ENCODE data around the gene ABHD2. TPM values are rescaled to one million over a fixed set of nuclear protein-coding genes. Genes with fewer than 3 reads are reported as not detected.

ABHD2 gene
- total and polyA plus RNA-seq, 2 experiments from 2014 or later = 5.2 to 15.2 TPM

GRCh38 chr15:89177633-89178306 is 89.5 kb downstream of the ABHD2 start (continued):
- peak; percentile 91 to 98 for TF ChIP-seq CTCF (conservative IDR thresholded peaks at IDR 0.05; ENCODE audit: low read depth in 2 of 2)
- no peak for TF ChIP-seq REST (IDR thresholded peaks at IDR 0.05; ENCODE audit: unreplicated experiment)
- TF ChIP-seq ZNF114 (CRISPR knock-in tag; IDR thresholded peaks at IDR 0.05) = no peak

- H3K4me3 Mint-ChIP-seq = no peak overlapping the region
- no peaks in the 10 kb centered on the region for H3F3A ChIP-seq (replicated peaks; ENCODE audit: low read depth)
- H3K27me3 Mint-ChIP-seq (ENCODE audit: insufficient read depth, low read depth, poor library complexity) = peaks cover 2% of the 10 kb centered on the region
- DNase-seq (ENCODE audit: low spot score) (no peak), ATAC-seq (no peak; the same call in 2 of the 3 replicates)
- no peaks in the 10 kb centered on the region for H3K4me1 ChIP-seq (ENCODE audit: insufficient read depth)
- no peaks in the 10 kb centered on the region for H3K9me3 Mint-ChIP-seq
- H3K79me2 ChIP-seq (replicated peaks; ENCODE audit: insufficient read depth) = no peaks in the 10 kb centered on the region
- peaks cover 3% of the 10 kb centered on the region; the same call in 2 of the 3 replicates for H3K4me1 Mint-ChIP-seq
- no peaks in the 10 kb centered on the region for H3K36me3 Mint-ChIP-seq (ENCODE audit: low read depth)
- H2AFZ ChIP-seq = no peak overlapping the region
- no peaks in the 10 kb centered on the region for H3K36me3 ChIP-seq (ENCODE audit: insufficient read depth)
- H4K20me1 ChIP-seq (replicated peaks; ENCODE audit: insufficient read depth) = no peaks in the 10 kb centered on the region
- no peak overlapping the region for H3K4me3 ChIP-seq
- no peak overlapping the region for H3K4me2 ChIP-seq
- H3K27ac ChIP-seq (ENCODE audit: low read depth) = no peak overlapping the region
- H3K27me3 ChIP-seq (ENCODE audit: insufficient read depth) = no peaks in the 10 kb centered on the region
- H3K27ac Mint-ChIP-seq = no peak overlapping the region
- no peaks in the 10 kb centered on the region for H3K9me2 ChIP-seq (ENCODE audit: insufficient read depth)
- TF ChIP-seq ETS1 (IDR thresholded peaks at IDR 0.05) (no peak), NANOG (IDR thresholded peaks at IDR 0.05; ENCODE audit: borderline replicate concordance) (no peak), STAT1 (IDR thresholded peaks at IDR 0.05; ENCODE audit: unreplicated experiment) (no peak), EZH2 (IDR thresholded peaks at IDR 0.05; ENCODE audit: low read depth, unreplicated experiment) (no peak), POLR2AphosphoS5 (IDR thresholded peaks at IDR 0.05; ENCODE audit: low read depth) (no peak), ZNF462 (CRISPR knock-in tag; IDR thresholded peaks at IDR 0.05) (no peak), EZH2phosphoT487 (IDR thresholded peaks at IDR 0.05; ENCODE audit: unreplicated experiment) (no peak), ZNF114 (CRISPR knock-in tag; IDR thresholded peaks at IDR 0.05) (no peak), JUNB (IDR thresholded peaks at IDR 0.05; ENCODE audit: unreplicated experiment) (no peak)
Observed at GRCh38 chr15:89178307-89178977, 90.2 kb downstream of the ABHD2 start.

Measured in GM23338 (cell line).